ENCODE results near the gene CCDC91. TPM values are rescaled to one million over a fixed set of nuclear protein-coding genes. Genes with fewer than 3 reads are reported as not detected.

CCDC91 gene
- total RNA-seq, 1 donor from 2014 or later, result 13.5 TPM

DNA sequence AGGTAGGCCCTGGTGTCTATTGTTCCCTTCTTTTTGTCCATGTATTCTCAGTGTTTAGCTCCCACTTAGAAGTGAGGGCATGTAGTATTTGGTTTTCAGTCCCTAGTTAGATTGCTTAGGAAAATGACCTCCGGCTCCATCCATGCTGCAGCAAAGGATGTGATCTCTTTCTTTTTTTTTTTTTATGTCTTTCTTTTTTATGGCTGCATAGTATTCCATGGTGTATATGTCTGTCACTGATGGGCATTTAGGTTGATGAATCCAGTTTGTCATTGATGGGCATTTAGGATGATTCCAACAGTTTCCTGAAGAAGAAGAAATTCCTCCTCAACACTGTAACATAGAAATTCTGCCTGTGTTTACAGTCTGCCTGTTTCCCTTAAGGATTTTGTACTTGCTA lies 231.1 kb downstream of the CCDC91 start:
- H3K9me3 ChIP-seq, result no peaks in the 10 kb centered on the region
- no peaks in the 10 kb centered on the region for H3K27me3 ChIP-seq
- no peaks in the 10 kb centered on the region for H3K4me1 ChIP-seq
- no peak for TF ChIP-seq CTCF (IDR thresholded peaks at IDR 0.05)
- no peak overlapping the region for H3K27ac ChIP-seq
- DNase-seq (ENCODE audit: low spot score in 2 of 2), result no peak
- intact Hi-C loops (cut with DNase I), result no loop called here
- no peak overlapping the region for H3K4me3 ChIP-seq
- H3K36me3 ChIP-seq, result no peaks in the 10 kb centered on the region

GRCh38 chr12:28424965-28425364 lies 234.7 kb downstream of the CCDC91 start:
- no peak for TF ChIP-seq CTCF (IDR thresholded peaks at IDR 0.05)
- Histone ChIP-seq H3K4me3 (no peak overlapping the region), H3K36me3 (no peaks in the 10 kb centered on the region), H3K9me3 (no peaks in the 10 kb centered on the region), H3K4me1 (no peaks in the 10 kb centered on the region), H3K27ac (no peak overlapping the region), H3K27me3 (no peaks in the 10 kb centered on the region)
- intact Hi-C loops (cut with DNase I), result no loop called here
- DNase-seq (ENCODE audit: low spot score in 2 of 2), result no peak

DNA sequence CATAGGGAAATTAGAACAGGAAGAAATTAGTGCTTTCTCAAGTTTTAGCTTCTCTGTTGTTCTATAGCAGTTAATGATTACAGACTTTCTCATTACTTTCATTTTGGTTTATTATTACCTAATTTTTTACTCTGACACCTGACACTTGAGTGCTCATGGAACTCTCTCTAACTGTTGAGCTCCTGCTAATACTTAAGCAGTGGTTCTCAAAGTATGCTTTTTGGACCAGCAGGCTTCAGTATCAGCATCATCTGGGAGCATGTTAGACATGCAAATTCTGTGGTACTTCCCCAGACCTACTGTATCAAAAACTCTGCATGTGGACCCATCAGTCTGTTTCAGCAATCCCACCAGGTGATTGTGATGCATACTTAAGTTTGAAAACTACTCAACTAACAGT lies 235.3 kb downstream of the CCDC91 start:
- Histone ChIP-seq H3K9me3 (no peaks in the 10 kb centered on the region), H3K27ac (no peak overlapping the region), H3K27me3 (no peaks in the 10 kb centered on the region), H3K4me3 (no peak overlapping the region), H3K4me1 (no peaks in the 10 kb centered on the region), H3K36me3 (no peaks in the 10 kb centered on the region)
- TF ChIP-seq CTCF (IDR thresholded peaks at IDR 0.05), result no peak
- no peak for DNase-seq (ENCODE audit: low spot score in 2 of 2)
- intact Hi-C loops (cut with DNase I), result no loop called here

- no peaks in the 10 kb centered on the region for H3K36me3 ChIP-seq
- no peaks in the 10 kb centered on the region for H3K4me1 ChIP-seq
- H3K27me3 ChIP-seq, result no peaks in the 10 kb centered on the region
- no peaks in the 10 kb centered on the region for H3K9me3 ChIP-seq
- H3K27ac ChIP-seq, result no peak overlapping the region
- TF ChIP-seq CTCF (IDR thresholded peaks at IDR 0.05), result no peak
- H3K4me3 ChIP-seq, result no peak overlapping the region
- DNase-seq (ENCODE audit: low spot score in 2 of 2), result no peak
- intact Hi-C loops (cut with DNase I), result no loop called here
Observed at GRCh38 chr12:28427046-28427445, 236.8 kb downstream of the CCDC91 start.

GRCh38 chr12:28440081-28440608 lies 249.9 kb downstream of the CCDC91 start:
- Histone ChIP-seq H3K27ac (no peak overlapping the region), H3K36me3 (no peaks in the 10 kb centered on the region), H3K9me3 (no peaks in the 10 kb centered on the region), H3K4me1 (no peaks in the 10 kb centered on the region), H3K4me3 (no peak overlapping the region), H3K27me3 (no peaks in the 10 kb centered on the region)
- TF ChIP-seq CTCF (IDR thresholded peaks at IDR 0.05), result no peak
- no peak for DNase-seq (ENCODE audit: low spot score in 2 of 2)
- intact Hi-C loops (cut with DNase I), result no loop called here

GRCh38 chr12:28442101-28442500 lies 251.8 kb downstream of the CCDC91 start:
- intact Hi-C loops (cut with DNase I), result no loop called here
- Histone ChIP-seq H3K4me1 (no peaks in the 10 kb centered on the region), H3K27me3 (no peaks in the 10 kb centered on the region)

More at GRCh38 chr12:28442101-28442500, 251.8 kb downstream of the CCDC91 start:
- H3K36me3 ChIP-seq, result no peaks in the 10 kb centered on the region
- H3K27ac ChIP-seq, result no peak overlapping the region
- no peak for DNase-seq (ENCODE audit: low spot score in 2 of 2)
- no peaks in the 10 kb centered on the region for H3K9me3 ChIP-seq
- TF ChIP-seq CTCF (IDR thresholded peaks at IDR 0.05), result no peak
- no peak overlapping the region for H3K4me3 ChIP-seq
